A172 (cell line): ENCODE results near the gene S1PR5. TPM values are rescaled to one million over a fixed set of nuclear protein-coding genes. Genes with fewer than 3 reads are reported as not detected.

Source experiments
- DNase-seq: peaks from one replicate; pipeline ENCODE4 v3.0.0-alpha.2; 2015; ENCODE audit warnings: low spot score
- total RNA-seq: library from RNA; depleted of rRNA; stranded (reverse); fragments of >200 nt; shearing (Covaris generic); gene quantifications from 2 replicates; pipeline ENCODE4 v1.2.3, GENCODE V29; 2014; rRNA removed

Gene S1PR5
- total RNA-seq, 1 experiment from 2014 or later, result 9.0 TPM

GRCh38 chr19:10471909-10472308 lies 45.3 kb downstream of the S1PR5 start:
- peak; percentile 49 for DNase-seq

DNA sequence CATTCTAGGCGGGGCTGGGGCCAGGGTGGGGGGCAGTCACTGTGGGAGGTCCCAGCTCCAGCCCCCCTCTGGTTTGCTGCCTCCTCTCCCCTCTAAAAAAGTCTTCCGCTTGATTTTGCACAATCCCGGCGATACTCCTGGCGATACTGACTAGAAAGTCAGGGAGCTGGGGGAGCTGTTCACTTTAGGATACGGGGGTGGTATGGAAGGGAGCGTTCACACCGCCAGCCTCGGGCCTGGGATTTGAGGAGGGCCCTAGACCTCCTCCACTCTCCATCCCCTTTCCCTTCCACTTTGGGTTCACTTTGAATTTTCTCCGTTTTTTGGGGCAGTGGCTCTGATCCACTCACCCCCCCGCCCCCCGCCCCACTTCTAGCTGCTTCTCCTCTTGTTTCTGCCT lies 49.1 kb downstream of the S1PR5 start:
- no peak for DNase-seq

DNA sequence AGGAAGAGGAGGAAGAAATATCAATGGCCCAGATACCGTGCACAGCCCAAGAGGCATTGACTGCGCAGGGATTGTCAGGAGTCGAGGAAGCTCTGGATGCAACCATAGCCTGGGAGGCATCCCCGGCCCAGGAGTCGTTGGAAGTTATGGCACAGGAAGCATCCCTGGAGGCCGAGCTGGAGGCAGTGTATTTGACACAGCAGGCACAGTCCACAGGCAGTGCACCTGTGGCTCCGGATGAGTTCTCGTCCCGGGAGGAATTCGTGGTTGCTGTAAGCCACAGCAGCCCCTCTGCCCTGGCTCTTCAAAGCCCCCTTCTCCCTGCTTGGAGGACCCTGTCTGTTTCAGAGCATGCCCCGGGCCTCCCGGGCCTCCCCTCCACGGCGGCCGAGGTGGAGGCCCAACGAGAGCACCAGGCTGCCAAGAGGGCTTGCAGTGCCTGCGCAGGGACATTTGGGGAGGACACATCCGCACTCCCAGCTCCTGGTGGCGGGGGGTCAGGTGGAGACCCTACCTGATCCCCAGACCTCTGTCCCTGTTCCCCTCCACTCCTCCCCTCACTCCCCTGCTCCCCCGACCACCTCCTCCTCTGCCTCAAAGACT lies 50.0 kb downstream of the S1PR5 start:
- no peak for DNase-seq

DNA sequence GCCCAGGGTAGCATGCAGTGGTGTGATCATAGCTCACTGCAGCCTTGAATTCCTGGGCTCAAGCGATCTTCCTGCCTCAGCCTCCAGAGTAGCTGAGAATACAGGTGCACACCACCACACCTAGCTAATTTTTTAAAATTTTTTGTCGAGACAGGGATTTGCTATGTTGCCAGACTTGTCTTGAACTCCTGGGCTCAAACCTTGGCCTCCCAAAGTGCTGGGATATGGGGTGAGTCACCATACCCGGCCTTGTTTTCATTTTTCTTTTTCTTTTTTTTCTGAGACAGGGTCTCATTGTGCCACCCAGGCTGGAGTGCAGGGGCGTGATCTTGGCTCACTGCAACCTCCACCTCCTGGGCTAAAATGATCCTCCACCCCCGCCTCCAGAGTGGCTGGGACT lies 52.8 kb downstream of the S1PR5 start:
- DNase-seq, result no peak

Other genes with a start within 250 kb of the S1PR5 start
- gene ICAM1, start 246.3 kb downstream of the S1PR5 start, total RNA-seq, result 0.22 TPM in 1 of 2 replicates, not detected in the other
- 0.09 and 0.24 TPM in 2 replicates for gene ICAM4, start 230.5 kb downstream of the S1PR5 start, total RNA-seq
- 0.19 and 0.53 TPM in 2 replicates for gene ICAM5, start 227.5 kb downstream of the S1PR5 start, total RNA-seq
- gene ZGLP1, start 207.6 kb downstream of the S1PR5 start, total RNA-seq, result 1.3 and 1.5 TPM in 2 replicates
- gene FDX2, start 201.4 kb downstream of the S1PR5 start, total RNA-seq, result 50.7 and 57.2 TPM in 2 replicates
- gene RAVER1, start 183.9 kb downstream of the S1PR5 start, total RNA-seq, result 26.8 and 34.9 TPM in 2 replicates
- 3.6 and 8.9 TPM in 2 replicates for gene ICAM3, start 177.8 kb downstream of the S1PR5 start, total RNA-seq
- 59.7 and 112 TPM in 2 replicates for gene TYK2, start 136.9 kb downstream of the S1PR5 start, total RNA-seq
- 260 and 268 TPM in 2 replicates for gene CDC37, start 113.9 kb downstream of the S1PR5 start, total RNA-seq
- gene PDE4A, start 96.9 kb downstream of the S1PR5 start, total RNA-seq, result 0.41 and 1.3 TPM in 2 replicates
- 118 and 128 TPM in 2 replicates for gene KEAP1, start 14.1 kb downstream of the S1PR5 start, total RNA-seq
- 62.5 and 68.0 TPM in 2 replicates for gene ATG4D, start 26.5 kb upstream of the S1PR5 start, total RNA-seq
- gene KRI1, start 48.6 kb upstream of the S1PR5 start, total RNA-seq, result 7.4 and 9.5 TPM in 2 replicates
- 10.6 and 11.3 TPM in 2 replicates for gene CDKN2D, start 51.5 kb upstream of the S1PR5 start, total RNA-seq
- gene AP1M2, start 69.9 kb upstream of the S1PR5 start, total RNA-seq, result 39.4 and 41.9 TPM in 2 replicates
- 54.9 and 327 TPM in 2 replicates for gene SLC44A2, start 108.1 kb upstream of the S1PR5 start, total RNA-seq
- 171 and 172 TPM in 2 replicates for gene ILF3, start 136.9 kb upstream of the S1PR5 start, total RNA-seq
- gene QTRT1, start 184.0 kb upstream of the S1PR5 start, total RNA-seq, result 43.0 and 48.8 TPM in 2 replicates
- 51.7 and 56.0 TPM in 2 replicates for gene DNM2, start 200.6 kb upstream of the S1PR5 start, total RNA-seq